Measurements from ENCODE around the gene EXOC1.

- TF ChIP-seq CTCF (IDR thresholded peaks at IDR 0.05; ENCODE audit: low read depth, low read length, poor library complexity, severe bottlenecking) = no peak
- no peak for TF ChIP-seq EZH2phosphoT487 (IDR thresholded peaks at IDR 0.05; ENCODE audit: borderline replicate concordance, low read length)
These were observed 96.0 kb downstream of the EXOC1 start for GRCh38 chr4:55949482-55949802.
